ENCODE data around the gene MRM3.
"Not testable (repeated sequence)": the region's sequence is repeated elsewhere in the genome, so short reads cannot be mapped to it uniquely, and the experiment has no call there.

The MRM3 gene

GRCh38 chr17:797236-797840, 15.2 kb downstream of the MRM3 start:
- DNase-seq (ENCODE audit: low spot score), result no peak

DNA sequence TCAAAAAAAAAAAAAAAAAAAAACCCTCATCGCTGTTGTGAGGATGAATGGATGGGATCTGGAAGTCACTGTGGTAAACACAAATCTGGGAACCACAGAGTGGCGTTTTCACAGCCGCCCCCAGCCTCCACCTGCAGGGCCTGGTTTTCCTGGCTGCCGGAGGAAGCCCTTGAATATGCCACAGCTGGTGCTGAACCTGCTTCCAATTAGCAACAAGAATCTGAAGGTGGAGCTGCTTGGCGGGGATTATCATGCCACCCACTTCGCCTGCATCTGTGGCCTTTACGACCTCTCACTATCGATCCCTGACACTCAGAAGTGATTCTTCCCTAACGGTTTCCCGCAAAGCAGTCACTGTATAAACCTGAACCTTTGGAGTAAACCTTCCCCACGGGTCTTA, 16.1 kb downstream of the MRM3 start:
- DNase-seq (ENCODE audit: low spot score), result peak; percentile 42

DNA sequence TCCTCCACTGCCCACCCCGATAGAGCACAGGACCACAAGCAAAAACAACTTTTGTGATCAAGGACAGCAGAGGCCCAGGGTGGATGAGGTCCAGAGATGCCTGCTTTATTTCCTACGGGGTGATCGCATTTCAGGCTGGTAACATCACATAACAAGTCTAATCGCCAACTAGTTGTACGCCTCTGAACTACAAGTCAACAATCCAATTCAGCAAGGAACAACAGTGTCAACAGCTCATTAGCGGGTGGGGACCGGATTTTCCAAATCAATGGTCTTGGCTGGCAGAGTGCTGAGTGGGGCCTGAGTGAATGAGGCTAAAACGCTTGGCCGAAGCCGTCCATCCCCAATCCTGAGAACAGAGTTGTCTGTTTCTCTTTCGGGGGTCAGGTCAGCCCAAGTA, 17.1 kb downstream of the MRM3 start:
- no peak for DNase-seq (ENCODE audit: low spot score)

- DNase-seq (ENCODE audit: low spot score), result no peak
Measured at GRCh38 chr17:800446-801242, 18.5 kb downstream of the MRM3 start.

DNA sequence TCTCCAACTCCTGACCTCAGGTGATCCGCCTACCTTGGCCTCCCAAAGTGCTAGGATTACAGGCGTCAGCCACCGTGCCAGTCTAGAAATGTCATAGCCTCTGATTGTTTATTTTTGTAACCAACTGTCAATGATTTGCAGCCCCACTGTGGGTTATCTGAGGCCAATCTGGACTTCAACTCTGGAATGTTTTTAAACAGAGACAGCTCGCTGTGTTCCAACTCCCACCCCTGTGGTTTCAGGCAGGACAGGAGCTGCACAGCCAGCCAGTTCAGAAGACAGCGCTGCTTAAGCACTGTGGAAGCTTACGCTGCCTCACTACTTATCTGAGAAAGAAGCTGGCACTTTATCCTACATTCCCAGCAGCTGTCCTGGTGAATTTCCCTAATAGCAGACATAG, 19.5 kb downstream of the MRM3 start:
- no peak for DNase-seq (ENCODE audit: low spot score)

DNA sequence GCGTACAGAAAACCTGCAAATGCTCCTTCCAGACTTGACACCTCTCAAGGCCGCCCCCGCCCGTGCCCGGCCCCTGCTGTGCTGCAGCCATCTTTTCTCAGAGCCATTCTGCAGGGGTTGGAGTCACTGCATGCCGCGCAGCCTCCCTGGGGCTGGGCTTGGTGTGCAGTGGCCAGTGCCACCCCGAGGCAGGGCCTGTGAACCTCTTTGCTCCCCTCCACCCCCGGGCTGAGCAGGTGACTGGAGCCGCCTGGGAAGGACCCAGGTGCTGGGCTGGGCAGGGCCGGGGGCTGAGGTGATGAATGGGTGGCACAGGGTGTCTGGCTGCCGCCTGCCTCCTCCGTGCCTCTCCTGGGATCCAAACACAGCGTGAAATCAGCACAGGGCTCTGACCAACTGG, 20.3 kb downstream of the MRM3 start:
- DNase-seq (ENCODE audit: low spot score), result no peak

- DNase-seq (ENCODE audit: low spot score), result no peak
Measured at GRCh38 chr17:802901-803881, 21.0 kb downstream of the MRM3 start.

GRCh38 chr17:804541-805435, 22.6 kb downstream of the MRM3 start:
- no peak for DNase-seq (ENCODE audit: low spot score)

GRCh38 chr17:805886-806285, 23.7 kb downstream of the MRM3 start:
- DNase-seq (ENCODE audit: low spot score), result not testable (repeated sequence)

DNA sequence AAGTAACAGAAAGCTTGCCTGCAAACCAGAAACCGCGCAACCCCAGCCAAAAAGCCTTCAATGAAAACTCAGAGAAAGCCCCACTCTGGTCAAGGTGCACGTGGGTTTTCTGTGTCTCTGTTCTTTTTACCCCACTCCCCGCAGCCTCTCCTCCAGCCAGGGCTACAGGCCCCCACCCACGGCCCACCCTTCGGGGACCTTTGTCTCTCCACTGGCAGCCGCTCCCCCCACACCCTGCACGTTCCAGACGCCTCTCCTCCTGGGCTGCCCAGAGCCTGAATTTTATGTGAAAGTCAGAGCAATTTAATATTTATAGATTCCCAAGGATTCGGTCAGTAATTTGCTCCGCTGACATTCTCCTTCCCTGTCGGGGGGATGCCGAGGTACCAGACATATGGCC, 24.2 kb downstream of the MRM3 start:
- DNase-seq (ENCODE audit: low spot score), result no peak

- no peak for DNase-seq (ENCODE audit: low spot score)
Measured at GRCh38 chr17:806781-807522, 24.8 kb downstream of the MRM3 start.

GRCh38 chr17:807523-808294, 25.6 kb downstream of the MRM3 start:
- no peak for DNase-seq (ENCODE audit: low spot score)

DNA sequence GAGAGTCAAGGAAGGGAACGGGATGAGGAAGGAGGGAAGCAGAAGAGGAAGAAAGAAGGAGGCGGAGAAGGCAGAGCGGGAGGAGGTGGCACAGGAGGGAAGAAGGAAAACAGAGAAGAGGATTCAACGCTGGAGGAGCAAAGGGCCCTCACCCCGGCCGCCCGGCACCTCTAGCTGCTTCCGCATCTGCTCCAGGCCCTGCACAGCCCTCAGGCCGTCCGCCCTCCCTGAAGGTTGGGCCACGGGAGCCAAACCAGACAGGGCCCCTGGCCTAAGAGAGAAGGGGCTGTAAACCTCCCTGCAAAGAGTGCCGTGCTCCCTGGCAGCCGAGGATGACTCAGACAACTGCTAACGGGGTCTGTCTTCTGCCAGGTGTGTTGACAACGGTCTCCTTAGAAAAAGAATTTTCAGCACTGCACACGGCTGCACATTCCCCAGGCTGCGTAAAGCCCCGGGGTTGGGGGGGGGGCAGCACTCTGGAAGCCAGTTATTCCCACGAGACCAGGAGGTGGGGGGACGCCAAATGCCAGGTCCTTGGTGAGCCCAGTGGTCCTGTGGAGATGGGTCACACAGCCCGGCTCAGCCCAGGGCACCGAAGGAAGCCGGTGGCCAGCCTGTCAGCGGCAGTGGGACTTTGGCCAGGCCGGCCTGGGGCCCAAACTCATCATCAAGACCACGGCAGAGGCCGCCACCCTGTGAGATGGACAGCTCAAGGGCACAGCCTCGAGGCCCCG, 29.1 kb downstream of the MRM3 start:
- no peak for DNase-seq (ENCODE audit: low spot score)

DNA sequence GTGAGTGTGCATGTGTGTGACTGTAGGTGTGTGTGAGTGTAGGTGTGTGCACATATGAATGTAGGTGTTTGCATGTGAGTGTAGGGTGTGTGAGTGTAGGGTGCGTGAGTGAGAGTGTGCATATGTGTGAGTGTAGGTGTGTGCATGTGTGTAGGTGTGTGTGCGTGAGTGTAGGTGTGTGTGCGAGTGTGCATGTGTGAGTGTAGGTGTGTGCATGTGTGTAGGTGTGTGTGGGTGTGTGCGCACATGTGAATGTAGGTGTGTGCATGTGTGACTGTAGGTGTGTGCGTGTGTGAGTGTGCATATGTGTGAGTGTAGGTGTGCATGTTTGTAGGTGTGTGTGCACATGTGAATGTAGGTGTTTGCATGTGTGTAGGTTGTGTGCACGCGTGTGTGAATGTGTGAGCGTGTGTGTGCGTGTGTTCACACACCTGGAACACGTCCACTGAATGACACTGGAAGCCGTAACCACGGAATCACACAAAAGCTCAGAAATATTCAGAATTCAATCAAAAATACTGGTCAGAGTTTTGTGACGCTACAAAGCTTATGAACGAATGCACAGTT, 30.6 kb downstream of the MRM3 start:
- DNase-seq (ENCODE audit: low spot score), result no peak

DNA sequence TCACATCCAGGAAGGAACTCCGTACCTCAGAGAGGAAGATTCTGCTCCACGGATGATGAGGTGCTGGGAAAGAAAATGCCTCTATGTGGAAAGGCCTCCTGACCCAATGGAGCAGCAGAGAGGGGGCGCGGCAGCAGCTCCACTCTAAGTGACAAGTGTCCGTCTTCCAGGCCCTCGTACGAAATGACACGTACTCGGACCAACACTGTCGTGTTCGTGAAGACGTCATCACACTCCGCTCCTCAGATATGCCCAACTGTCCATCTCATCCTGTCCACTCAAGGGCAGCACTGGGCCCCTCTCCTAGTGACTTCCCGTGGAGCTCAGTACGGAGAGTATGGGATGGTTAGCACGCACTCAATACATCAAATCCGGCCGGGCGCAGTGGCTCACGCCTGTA, 32.2 kb downstream of the MRM3 start:
- DNase-seq (ENCODE audit: low spot score), result no peak

GRCh38 chr17:819251-819650, 37.1 kb downstream of the MRM3 start:
- DNase-seq (ENCODE audit: low spot score), result no peak

DNA sequence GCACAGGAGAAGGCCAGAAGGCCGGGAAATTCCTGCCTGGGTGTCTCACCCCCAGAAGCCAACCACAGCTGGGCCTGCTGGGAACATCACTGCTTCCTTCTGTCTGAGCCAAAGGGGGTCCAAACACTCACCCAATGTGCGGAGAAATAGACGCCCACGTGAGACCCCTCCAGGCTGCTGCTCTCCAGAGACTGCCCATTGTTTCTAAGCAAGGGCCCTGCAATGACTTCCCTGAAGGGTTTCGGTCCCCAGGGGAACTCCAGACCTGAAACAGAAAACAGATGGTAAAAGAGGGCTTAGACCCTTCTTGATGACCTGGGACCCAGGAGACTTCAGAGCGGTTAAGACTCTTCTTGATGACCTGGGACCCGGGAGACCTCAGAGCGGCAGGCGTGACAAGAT, 41.3 kb downstream of the MRM3 start:
- DNase-seq (ENCODE audit: low spot score), result no peak

DNA sequence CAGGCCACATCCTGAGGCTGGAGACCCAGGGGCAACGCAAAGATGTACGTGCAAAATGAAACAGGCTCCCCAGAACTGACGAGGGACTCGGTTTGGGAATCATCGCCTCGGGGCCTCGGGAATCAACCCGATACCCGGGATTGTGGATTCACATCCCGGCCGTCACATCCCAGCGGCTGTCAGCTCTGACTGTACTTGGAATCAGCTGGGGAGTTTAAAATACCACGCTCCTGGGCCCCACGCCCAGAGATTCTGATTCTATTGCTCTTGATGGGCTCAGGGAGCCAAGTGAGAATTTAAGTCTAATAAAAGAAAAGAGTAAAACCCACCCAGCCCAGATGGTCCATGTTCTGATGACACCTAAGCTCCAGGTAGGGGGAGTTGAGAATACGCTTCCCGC, 42.2 kb downstream of the MRM3 start:
- DNase-seq (ENCODE audit: low spot score), result no peak

DNA sequence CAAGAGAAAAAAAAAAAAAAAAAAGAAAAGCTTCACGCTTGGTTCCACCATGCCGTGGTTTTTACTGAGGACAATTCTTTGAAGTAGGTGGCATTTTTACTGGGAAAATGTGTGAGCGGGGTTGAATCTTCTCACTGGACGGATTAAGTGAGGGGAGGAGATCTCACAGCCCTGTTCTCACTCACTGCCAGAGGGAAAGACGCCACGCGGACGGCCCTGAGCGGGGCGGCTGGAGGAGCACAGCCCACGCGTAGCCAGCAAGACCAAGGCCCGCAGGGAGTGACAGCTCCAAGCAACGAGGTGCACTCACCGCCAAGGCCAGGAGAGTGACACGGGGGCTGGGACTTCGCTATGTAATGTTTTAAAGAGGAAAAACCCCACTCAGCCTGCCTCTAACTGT, 43.1 kb downstream of the MRM3 start:
- DNase-seq (ENCODE audit: low spot score), result no peak
